BLaER1 (cell line): ENCODE data around the gene TENM3.

ENCODE experiments used
- H3K27ac ChIP-seq: shearing (Covaris generic); formaldehyde crosslinking; 2 replicates; pipeline ENCODE4 v1.8.1; 2022
- H3K27me3 ChIP-seq: shearing (Covaris generic); formaldehyde crosslinking; 2 replicates; pipeline ENCODE4 v1.8.1; 2022
- H3K36me3 ChIP-seq: shearing (Covaris generic); formaldehyde crosslinking; 2 replicates; pipeline ENCODE4 v1.8.1; 2022
- H3K4me1 ChIP-seq: shearing (Covaris generic); formaldehyde crosslinking; 2 replicates; pipeline ENCODE4 v1.8.1; 2022
- H3K4me2 ChIP-seq: shearing (Covaris generic); formaldehyde crosslinking; 2 replicates; pipeline ENCODE4 v1.8.1; 2022
- H3K4me3 ChIP-seq: shearing (Covaris generic); formaldehyde crosslinking; 2 replicates; pipeline ENCODE4 v1.8.1; 2022
- H3K9ac ChIP-seq: shearing (Covaris generic); formaldehyde crosslinking; 2 replicates; pipeline ENCODE4 v1.8.1; 2022
- H3K9me3 ChIP-seq: shearing (Covaris generic); formaldehyde crosslinking; 2 replicates; pipeline ENCODE4 v1.8.1; 2022
- H4K20me1 ChIP-seq: shearing (Covaris generic); formaldehyde crosslinking; 2 replicates; pipeline ENCODE4 v1.8.1; 2022
- Cebpa-rat ChIP-seq: shearing (Covaris generic); IDR thresholded peaks from 2 replicates; pipeline ENCODE4 v1.8.1; 2022

TENM3 gene

DNA sequence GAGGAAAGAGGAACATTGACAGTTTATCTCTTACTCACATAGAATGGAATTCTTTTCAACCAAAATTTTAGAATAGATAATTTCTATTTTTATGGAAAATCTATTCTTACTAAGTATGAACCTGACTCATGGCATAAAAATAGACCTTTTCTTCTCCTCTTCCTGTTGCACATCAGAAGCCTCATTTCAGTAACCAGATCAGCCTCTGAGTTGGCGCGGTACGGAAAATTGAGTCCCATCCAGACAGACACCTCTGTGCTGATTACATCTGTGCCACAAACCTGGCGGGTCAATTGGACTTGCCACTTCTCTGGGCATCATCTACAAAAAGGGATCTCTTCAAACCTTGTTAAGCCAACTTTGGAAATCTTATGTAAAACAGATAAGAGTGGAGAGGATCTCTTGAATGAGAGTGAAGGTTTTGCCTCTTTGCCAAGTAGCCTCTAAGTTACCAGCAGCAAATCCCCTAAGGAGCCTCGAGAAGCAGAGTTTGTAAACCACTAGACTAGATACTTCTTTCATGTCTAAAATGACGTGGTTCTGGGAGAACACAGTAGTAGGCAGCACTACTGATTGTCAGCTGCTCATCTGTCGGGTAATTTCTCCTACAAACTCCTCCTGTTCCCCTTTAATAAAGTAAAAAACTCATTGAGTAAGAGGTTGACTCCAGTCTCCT lies 37.4 kb downstream of the TENM3 start:
- no peaks in the 10 kb centered on the region for H4K20me1 ChIP-seq
- no peak overlapping the region for H3K27ac ChIP-seq
- no peaks in the 10 kb centered on the region for H3K9me3 ChIP-seq
- no peaks in the 10 kb centered on the region for H3K36me3 ChIP-seq
- H3K27me3 ChIP-seq = no peaks in the 10 kb centered on the region
- H3K9ac ChIP-seq = no peak overlapping the region
- peaks cover 13% of the 10 kb centered on the region for H3K4me1 ChIP-seq
- H3K4me2 ChIP-seq = peak overlapping the region; percentile 30
- TF ChIP-seq Cebpa-rat = no peak
- no peak overlapping the region for H3K4me3 ChIP-seq

DNA sequence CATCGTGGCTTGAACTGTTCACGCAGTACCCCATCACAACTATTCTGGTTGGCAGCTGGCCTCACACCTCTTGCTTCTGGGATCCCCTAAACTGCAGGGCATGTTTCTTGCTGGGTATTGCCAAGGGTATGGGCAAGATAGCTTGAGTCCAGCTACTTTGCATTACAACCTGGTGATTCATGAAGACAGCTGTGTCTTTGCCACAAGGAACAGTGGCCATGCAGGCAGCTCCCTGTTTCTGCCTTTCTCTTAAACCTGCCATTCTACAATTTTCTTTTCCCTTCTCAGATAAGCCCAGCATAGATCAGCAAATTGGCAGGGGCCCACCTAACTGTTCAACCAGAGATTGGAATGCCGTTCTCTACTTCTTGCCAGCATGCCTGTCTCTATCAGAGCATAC lies 42.8 kb downstream of the TENM3 start:
- H3K27me3 ChIP-seq = no peaks in the 10 kb centered on the region
- H3K9ac ChIP-seq = no peak overlapping the region
- TF ChIP-seq Cebpa-rat = no peak
- peaks cover under 1% of the 10 kb centered on the region; the same call in 1 of the 2 replicates for H3K4me1 ChIP-seq
- H3K27ac ChIP-seq = no peak overlapping the region
- H3K4me3 ChIP-seq = no peak overlapping the region
- H3K9me3 ChIP-seq = no peaks in the 10 kb centered on the region
- H3K36me3 ChIP-seq = no peaks in the 10 kb centered on the region
- no peaks in the 10 kb centered on the region for H4K20me1 ChIP-seq
- H3K4me2 ChIP-seq = no peak overlapping the region

DNA sequence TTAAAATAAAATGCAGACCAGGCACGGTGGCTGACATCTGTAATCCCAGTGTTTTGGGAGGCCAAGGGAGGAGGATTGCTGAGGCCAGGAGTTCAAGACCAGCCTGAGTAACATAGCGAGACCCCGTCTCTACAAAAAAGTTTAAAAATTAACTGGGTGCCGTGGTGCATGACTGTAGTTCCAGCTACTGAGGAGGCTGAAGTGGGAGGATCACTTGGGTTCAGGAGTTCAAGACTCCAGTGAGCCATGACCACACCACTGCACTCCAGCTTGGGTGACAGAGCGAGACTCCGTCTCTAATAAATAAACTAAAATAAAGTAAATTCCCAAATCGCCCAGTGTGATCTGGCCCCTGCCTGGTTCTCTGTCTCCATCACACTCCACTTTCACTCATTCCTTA lies 43.7 kb downstream of the TENM3 start:
- Histone ChIP-seq H3K4me3 (no peak overlapping the region), H3K9ac (no peak overlapping the region)

DNA sequence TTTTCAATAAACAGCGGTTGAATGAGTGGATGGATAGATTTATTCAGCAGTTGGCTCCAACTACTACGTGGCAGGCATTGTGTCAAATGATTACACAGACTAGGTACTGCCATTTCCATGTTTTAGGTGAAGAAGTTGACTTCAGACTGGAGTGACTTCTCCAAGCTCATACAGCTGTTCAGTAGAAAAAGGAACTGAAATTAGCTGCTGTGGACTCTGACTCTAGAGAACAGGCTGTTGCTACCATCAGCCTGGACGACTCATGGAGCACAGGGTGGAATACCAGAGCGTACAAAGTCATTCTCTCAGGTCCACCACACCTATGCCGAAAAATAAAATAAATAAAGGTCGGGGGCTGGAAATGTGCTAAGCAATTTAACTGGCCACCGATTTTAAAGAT lies 45.3 kb downstream of the TENM3 start:
- Histone ChIP-seq H3K4me2 (no peak overlapping the region), H3K36me3 (no peaks in the 10 kb centered on the region), H3K4me1 (peaks cover 4% of the 10 kb centered on the region; the same call in 1 of the 2 replicates), H3K27me3 (no peaks in the 10 kb centered on the region), H4K20me1 (no peaks in the 10 kb centered on the region), H3K9ac (no peak overlapping the region), H3K4me3 (no peak overlapping the region), H3K27ac (no peak overlapping the region), H3K9me3 (no peaks in the 10 kb centered on the region)
- TF ChIP-seq Cebpa-rat = no peak

More for the DNA sequence above, 43.7 kb downstream of the TENM3 start:
- Histone ChIP-seq H3K4me2 (no peak overlapping the region), H3K27ac (no peak overlapping the region), H3K9me3 (no peaks in the 10 kb centered on the region), H4K20me1 (no peaks in the 10 kb centered on the region), H3K27me3 (no peaks in the 10 kb centered on the region), H3K4me1 (no peaks in the 10 kb centered on the region; the same call in 1 of the 2 replicates), H3K36me3 (no peaks in the 10 kb centered on the region)
- no peak for TF ChIP-seq Cebpa-rat

DNA sequence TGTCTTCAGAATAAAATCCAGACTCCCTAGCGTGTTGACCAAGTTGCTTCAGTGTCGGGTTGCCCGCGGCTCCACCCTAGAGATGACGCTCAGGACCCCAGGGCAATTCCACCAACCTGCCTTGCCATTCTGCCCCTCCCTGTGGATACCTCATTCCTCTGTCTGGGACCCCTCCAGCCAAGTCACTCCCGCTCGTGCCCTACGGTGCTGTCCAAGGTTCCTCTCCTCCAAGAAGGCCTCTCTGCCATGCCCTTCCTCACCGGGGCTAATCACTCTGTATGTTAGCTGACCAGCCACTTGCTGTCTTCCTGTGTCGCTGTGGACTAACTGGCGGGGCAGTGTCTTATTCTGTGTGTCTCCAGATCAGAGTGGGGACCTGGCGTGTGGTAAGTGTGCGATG lies 46.6 kb downstream of the TENM3 start:
- no peaks in the 10 kb centered on the region for H3K27me3 ChIP-seq
- H3K27ac ChIP-seq = no peak overlapping the region
- no peaks in the 10 kb centered on the region for H4K20me1 ChIP-seq
- H3K4me2 ChIP-seq = no peak overlapping the region
- no peak overlapping the region for H3K9ac ChIP-seq
- peaks cover 4% of the 10 kb centered on the region; the same call in 1 of the 2 replicates for H3K4me1 ChIP-seq
- H3K9me3 ChIP-seq = no peaks in the 10 kb centered on the region
- no peak for TF ChIP-seq Cebpa-rat
- no peak overlapping the region for H3K4me3 ChIP-seq
- H3K36me3 ChIP-seq = no peaks in the 10 kb centered on the region

DNA sequence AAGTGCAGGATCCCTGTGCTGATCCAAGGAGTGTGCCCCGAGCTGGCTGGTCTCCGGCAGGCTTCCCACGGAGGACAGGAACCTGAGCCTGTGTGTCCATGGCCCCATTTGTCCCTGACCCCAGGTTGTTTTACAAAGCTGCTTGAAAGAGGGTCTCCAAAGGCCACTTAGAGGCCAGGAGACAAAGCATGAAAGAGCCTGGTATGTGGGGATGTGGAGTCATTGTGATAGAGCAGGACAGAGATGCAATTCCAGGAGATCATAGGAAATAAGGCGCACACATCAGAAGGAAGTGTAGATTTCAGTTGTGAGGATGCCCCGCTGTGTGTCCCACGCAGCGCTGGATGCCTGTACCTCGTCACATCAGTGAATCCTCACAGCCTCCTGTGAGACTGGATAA lies 48.0 kb downstream of the TENM3 start:
- Histone ChIP-seq H3K27ac (no peak overlapping the region), H3K27me3 (no peaks in the 10 kb centered on the region), H3K36me3 (no peaks in the 10 kb centered on the region), H3K4me1 (peaks cover 4% of the 10 kb centered on the region; the same call in 1 of the 2 replicates), H4K20me1 (no peaks in the 10 kb centered on the region), H3K4me3 (no peak overlapping the region), H3K9ac (no peak overlapping the region), H3K4me2 (no peak overlapping the region), H3K9me3 (no peaks in the 10 kb centered on the region)
- TF ChIP-seq Cebpa-rat = no peak

DNA sequence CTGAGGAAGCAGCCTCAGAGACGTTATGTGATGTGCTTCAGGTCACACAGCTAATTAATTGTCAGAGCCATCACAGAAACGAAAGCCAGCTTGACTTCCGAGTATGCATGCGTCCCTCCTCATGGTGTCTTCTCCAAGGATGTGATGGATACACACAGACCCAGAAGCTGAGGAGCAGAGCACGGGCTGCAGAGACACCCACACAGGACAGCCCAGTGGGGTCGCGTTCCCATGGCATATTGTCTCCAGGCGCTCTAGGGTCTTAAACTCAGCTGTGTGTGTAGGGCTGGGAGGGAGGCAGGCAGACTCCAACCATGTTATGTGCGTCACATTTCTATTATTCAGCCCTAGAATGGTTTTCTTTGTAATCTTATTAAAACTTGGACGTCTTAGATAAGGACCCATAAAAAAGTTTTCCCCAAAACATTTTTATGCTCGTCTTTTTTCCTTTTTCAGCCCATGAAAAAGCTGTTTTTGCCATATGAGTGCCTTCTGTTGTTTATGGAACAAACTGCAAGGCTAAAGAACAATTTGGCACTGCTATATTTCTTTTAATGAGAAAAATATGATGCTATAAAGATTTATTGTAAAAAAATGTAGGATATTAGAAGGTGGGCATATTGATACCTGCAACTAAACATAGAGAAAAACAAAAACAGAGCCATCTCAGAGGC lies 48.5 kb downstream of the TENM3 start:
- no peak overlapping the region for H3K27ac ChIP-seq
- peaks cover 4% of the 10 kb centered on the region; the same call in 1 of the 2 replicates for H3K4me1 ChIP-seq
- no peak overlapping the region for H3K4me3 ChIP-seq
- H3K9ac ChIP-seq = no peak overlapping the region
- TF ChIP-seq Cebpa-rat = no peak
- H3K9me3 ChIP-seq = no peaks in the 10 kb centered on the region
- H3K4me2 ChIP-seq = no peak overlapping the region
- no peaks in the 10 kb centered on the region for H3K36me3 ChIP-seq
- no peaks in the 10 kb centered on the region for H3K27me3 ChIP-seq
- no peaks in the 10 kb centered on the region for H4K20me1 ChIP-seq

DNA sequence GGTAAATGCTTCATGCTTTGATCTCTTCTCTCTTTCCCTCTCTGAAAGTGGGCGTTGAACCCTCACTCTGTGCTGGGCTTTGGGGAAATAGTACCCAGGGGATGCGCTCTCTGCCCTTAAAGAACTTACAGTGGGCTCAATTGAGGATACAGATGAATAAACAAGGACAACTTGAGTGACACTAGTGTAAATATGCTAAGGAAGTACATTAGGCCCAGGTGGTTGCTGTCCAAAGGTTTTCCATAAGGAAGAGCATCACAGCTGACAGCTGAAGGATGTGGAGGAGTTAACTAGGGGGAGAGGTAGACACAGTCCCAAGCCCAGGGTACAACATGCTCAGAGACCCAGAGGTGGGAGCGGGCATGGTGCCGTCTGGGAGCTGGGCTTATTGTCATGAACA lies 49.4 kb downstream of the TENM3 start:
- no peak overlapping the region for H3K27ac ChIP-seq
- H3K9ac ChIP-seq = no peak overlapping the region
- peaks cover 4% of the 10 kb centered on the region; the same call in 1 of the 2 replicates for H3K4me1 ChIP-seq
- no peak overlapping the region for H3K4me3 ChIP-seq
- TF ChIP-seq Cebpa-rat = no peak
- H3K4me2 ChIP-seq = no peak overlapping the region
- no peaks in the 10 kb centered on the region for H3K36me3 ChIP-seq
- H4K20me1 ChIP-seq = no peaks in the 10 kb centered on the region
- H3K9me3 ChIP-seq = no peaks in the 10 kb centered on the region
- no peaks in the 10 kb centered on the region for H3K27me3 ChIP-seq

DNA sequence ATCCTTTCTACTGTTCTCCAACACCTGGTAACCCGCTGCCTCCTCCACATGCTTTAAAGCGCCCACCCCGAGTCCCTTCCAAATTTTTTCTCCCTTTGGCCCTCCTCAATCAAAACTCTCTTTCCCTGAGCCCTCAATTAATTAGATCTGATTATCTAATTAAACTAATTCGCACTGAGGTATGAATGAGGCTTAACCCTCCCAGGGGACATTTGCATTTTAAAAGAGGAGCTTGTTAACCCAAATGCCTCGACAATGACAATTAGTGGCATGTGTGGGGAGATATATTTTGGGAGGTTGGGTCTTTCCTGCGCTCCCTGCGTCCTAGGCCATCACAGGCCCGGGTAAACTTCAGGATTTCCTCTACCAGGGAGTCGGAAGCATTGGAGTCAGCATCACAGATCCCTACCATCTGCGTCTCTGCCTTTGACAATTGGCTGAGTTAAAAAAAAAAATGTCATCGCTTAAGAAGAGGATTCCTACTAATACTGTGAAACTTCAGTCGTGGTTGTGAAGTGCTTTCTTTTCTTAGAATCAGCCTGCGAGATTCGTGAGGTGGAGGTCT lies 50.6 kb downstream of the TENM3 start:
- Histone ChIP-seq H4K20me1 (no peaks in the 10 kb centered on the region), H3K9me3 (no peaks in the 10 kb centered on the region), H3K9ac (no peak overlapping the region), H3K27ac (no peak overlapping the region), H3K4me2 (no peak overlapping the region), H3K4me1 (peaks cover 4% of the 10 kb centered on the region; the same call in 1 of the 2 replicates), H3K36me3 (no peaks in the 10 kb centered on the region), H3K27me3 (no peaks in the 10 kb centered on the region), H3K4me3 (no peak overlapping the region)
- TF ChIP-seq Cebpa-rat = no peak

DNA sequence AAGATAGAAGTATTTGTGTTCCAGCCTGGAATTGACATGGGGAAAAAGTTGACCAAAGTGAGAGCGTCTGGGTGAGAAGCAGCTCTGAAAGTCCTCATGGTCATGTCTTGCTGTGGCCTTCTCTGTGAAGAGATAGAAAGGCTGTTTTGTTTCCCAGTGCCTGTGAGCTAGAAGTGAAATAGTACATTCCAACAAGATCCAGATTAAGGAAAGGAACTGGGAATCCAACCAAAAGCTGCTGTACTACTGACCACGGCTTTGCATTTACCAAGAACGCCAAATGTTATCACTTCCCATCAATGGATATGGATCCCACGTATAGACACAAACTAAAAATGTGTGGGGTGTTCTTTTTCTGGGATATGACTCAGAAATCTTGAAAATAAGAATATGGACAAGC lies 51.2 kb downstream of the TENM3 start:
- Histone ChIP-seq H3K4me1 (0 out of 2 replicates have a peak, but pooled peaks cover 4% of the 10 kb centered on the region), H3K9me3 (no peaks in the 10 kb centered on the region), H4K20me1 (no peaks in the 10 kb centered on the region), H3K4me3 (no peak overlapping the region), H3K36me3 (no peaks in the 10 kb centered on the region), H3K27ac (no peak overlapping the region), H3K9ac (no peak overlapping the region), H3K27me3 (no peaks in the 10 kb centered on the region), H3K4me2 (no peak overlapping the region)
- no peak for TF ChIP-seq Cebpa-rat
